HG03469 (cell line): Measurements from ENCODE around the gene OMP.

ENCODE experiments used
- ATAC-seq: cut with Tn5 transposase; IDR thresholded peaks from one replicate; pipeline ENCODE4 v1.9.1; 2021; ENCODE audit warnings: mild to moderate bottlenecking, moderate library complexity, moderate number of reproducible peaks; ENCODE audit not compliant: unreplicated experiment

OMP gene

DNA sequence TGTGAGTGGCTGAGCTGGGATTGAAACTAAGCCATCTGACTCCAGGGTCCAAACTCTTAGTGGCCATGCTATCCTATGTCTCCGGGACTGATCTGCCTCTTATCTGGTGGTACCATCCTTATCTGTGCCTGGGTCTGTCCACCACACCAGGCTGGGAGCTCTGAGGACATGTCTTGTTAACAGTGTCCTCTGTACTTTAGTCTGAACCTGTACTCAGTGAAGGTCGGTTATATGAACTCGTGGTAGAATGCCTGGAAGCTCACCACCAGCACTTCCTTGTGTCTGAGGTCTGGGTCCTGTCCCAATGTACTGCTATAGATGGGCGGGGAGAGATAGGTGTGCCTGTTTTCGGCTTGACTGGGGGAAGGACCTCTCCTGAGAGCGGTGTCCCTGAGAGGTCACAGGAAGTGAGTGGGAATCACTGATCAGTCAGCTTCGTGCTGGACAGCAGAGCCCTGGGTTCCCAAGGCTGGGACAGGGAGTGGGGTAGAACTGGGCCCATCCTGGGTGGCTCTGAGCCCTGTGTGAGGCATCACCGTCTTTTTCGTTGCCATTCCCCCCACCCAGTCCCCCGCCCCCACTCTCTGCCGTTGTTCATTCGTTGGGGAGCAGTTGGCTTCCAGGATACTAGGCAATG, 34.3 kb downstream of the OMP start:
- no peak for ATAC-seq

- ATAC-seq = no peak
Observed at GRCh38 chr11:77137421-77137820, 34.8 kb downstream of the OMP start.

DNA sequence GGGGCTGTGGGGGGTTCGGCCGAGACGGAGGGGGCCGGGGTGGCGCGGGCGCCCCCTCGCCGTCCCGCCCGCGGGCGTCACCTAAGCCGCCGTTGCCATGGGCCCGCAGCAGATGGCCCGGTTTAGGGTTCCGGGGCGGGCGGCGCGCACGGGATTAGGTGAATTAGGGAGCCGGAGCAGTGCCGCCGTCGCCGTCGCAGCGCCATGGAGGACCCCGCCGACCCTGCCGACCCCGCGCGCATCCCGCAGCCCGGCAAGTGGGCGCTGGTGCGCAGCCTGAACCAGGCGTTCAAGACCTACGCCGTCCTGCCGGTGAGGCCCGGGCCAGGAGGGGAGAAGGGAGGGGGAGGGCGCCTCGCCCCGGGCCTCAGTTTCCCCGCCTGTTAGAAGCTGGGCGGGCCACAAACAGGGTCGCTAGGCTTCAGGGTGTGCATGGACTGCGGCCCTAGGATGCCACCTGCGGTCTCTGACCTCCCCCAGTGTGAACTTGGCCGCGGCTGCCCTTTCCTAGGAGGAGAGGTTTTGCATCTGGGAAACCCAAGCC, 35.5 kb downstream of the OMP start:
- no peak for ATAC-seq

DNA sequence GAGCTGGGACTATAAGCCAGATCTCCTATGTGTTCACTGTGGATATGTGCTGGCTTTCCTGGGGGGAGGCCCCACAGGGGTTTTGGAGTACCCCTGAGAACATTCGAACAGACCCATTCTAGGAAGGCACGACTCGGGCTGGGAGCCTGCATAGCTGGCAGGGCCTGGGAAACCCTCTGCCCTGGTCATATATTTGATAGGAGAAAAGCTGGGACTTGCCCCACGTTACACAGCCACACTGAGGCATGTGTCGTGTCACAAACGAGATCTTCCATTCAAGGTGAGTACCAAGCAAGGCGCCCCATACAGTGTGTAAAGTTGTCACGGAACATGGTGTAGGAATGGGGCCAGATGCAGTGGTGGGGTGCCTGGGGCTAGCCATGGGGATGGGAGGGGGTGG, 36.6 kb downstream of the OMP start:
- ATAC-seq = no peak

- ATAC-seq = no peak
Observed at GRCh38 chr11:77140231-77140851, 37.7 kb downstream of the OMP start.

GRCh38 chr11:77141034-77141433, 38.4 kb downstream of the OMP start:
- ATAC-seq = no peak

DNA sequence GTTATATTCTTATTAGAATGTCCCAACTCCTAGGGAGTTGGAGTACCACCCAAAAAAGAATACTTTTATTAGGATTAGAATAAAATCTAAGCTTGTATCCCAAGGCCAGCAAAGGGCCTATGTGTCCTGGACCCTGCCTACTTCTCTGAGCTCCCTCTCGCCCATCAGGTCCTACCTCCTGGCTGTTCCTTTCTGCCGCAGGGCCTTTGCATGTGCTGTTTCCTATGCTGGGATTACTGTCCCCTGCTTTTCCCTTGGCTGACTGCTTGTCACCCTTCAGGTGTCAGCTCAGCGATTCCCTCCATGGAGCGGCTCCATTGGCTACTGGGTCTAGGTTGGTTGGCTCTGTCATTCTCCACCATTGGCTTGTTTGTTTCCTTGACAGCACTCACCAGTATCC, 38.8 kb downstream of the OMP start:
- no peak for ATAC-seq

DNA sequence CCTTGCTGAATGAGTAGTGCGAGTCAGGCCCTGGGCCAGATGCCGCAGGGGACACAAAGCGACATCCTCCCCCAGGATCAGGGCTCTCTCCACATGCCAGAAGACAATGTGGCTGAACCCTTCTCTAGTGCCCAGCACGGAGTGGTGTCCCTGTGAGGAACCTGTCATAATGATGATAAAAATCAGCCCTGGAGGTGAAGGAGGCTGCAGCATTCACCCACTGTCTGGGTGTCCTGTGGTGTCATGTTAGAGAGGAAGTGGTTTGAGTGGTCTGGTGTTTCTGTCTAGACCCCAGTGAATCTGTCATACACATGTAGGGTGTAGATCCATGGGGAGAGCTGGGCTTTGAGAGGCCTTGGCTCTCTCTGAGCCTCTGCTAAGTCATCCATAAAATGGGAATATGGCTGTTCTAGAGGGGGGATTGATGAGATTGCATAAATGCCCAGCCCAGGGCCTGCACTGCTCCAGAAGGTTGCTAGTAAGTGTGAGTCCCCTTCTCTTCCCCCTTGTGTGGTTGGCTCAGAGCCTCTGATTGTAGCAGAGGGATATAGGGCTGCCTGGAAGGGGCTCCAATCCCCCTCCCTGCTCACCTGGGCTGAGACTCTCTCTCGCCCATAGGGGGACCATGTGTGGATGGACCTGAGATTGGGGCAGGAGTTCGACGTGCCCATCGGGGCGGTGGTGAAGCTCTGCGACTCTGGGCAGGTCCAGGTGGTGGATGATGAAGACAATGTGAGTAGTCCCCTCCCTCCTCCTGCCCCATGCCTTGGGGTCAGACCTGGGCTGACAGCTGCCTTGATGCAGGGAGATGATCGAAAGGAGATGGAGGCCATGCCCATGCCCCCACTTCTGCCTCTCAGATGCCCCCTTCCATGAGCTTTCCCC, 39.7 kb downstream of the OMP start:
- ATAC-seq = no peak

DNA sequence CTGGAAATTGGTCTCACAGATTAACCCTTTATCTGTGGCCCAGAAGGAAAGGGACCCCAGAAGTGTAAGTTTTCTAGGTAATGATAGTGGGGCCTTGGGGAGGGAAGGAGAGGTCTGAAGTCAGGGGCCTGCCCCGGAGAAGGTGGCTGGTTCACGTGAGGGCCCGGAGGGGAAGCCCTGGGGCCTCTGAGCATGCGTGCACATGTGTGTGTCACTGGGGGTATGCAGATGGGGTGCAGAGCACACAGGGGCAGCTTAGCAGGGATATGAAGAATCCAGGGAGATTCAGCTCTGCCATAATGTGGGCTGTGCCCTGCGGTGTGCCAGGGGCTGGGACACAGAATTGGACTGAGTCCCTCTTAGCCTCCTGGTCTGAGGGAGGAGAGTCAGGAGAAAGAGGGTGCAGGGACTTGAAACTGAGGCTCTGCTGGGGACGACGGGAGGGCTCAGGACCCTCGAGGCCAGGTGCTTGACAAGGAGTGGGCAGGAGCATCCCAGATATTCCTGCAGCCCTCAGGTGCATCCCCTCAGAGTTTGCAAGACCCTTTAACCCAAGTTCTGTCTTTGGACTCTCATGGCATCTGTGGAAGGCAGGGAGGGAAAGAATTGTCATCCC, 40.9 kb downstream of the OMP start:
- no peak for ATAC-seq

DNA sequence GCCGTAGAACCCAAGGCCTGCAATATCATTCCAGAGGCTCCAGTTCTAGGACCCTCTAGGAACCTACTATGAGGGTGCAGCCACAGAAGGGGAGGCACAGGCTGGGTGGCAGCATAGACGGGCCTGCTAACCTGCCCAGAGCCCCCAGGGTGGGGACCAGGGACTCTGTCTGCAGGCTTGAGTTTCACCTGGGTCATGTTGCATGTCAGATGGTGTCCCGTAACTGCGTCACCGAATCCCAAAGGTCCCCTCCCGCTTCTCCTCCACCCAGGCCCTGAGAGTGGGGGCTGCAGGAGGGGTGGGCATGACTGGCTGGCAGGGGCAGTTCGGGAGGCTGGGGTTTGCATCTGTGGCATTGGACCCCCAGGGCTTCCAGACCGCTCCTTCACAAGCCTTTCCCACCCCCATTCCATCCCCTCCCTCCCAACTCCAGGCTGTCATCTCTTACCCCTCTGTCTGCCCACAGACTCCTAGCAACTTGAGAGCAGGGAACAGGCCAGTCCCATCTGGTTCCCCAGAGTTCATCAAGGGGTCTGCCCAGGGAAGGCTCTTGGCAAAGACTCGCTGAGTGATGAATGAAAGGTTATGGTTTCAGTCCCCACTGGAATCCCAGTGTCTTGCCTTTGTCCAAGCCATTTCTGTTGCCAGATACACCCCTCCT, 41.7 kb downstream of the OMP start:
- ATAC-seq = no peak

GRCh38 chr11:77144857-77145428, 42.3 kb downstream of the OMP start:
- ATAC-seq = no peak

DNA sequence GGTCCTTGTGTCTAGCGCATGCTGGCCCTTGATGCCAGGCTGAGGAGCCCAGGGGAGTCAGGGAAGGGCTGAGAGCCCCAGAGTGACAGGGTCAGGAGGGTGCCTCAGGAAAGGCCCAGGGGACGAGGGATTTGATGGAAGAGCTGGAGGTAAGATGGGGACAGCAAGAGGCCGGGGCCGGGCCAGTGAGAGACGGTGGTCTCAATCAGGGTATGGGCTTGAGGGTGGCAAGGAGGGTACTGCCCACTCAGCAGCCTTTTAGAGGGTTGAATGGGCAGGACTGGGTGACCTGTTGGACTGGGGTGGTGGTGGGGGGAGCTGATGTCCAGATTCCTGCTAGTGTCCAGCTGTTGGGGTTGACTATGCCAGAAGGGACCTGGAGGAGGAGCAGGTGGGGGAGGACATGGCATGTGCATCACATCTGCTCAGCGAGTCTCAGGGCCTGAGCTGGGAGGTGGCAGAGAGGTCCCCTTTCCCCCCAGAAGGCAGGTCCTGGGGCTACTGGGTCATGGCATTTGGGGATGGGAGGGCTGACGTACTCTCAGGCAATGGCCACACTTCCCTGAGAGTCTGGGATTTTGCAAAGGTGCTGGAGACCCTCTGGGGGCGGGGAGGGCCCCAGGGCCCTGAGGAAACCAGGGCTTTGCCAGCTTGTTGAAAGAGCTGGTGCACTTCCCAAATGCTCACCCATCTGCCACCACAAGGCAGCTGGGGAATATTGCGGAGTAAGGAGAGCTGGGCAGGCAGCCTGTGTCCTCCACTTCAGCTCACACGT, 43.8 kb downstream of the OMP start:
- no peak for ATAC-seq

GRCh38 chr11:77147036-77147315, 44.3 kb downstream of the OMP start:
- no peak for ATAC-seq

GRCh38 chr11:77147668-77148321, 45.2 kb downstream of the OMP start:
- no peak for ATAC-seq

GRCh38 chr11:77148963-77149715, 46.5 kb downstream of the OMP start:
- no peak for ATAC-seq

GRCh38 chr11:77149716-77150392, 47.2 kb downstream of the OMP start:
- ATAC-seq = no peak

GRCh38 chr11:77150836-77151235, 48.2 kb downstream of the OMP start:
- ATAC-seq = no peak
